Raji (cell line): ENCODE measurements around the gene ITFG1.

Source experiments
- POLR2A ChIP-seq: IDR thresholded peaks from 2 replicates; pipeline ENCODE4 v1.6.1; 2011; ENCODE audit warnings: low read depth, low read length, control low read depth; ENCODE audit not compliant: insufficient read depth

ITFG1 gene

GRCh38 chr16:47449788-47450187 lies 11.1 kb downstream of the ITFG1 start:
- no peak for TF ChIP-seq POLR2A

GRCh38 chr16:47448830-47449575 lies 11.9 kb downstream of the ITFG1 start:
- no peak for TF ChIP-seq POLR2A

GRCh38 chr16:47446431-47446830 lies 14.4 kb downstream of the ITFG1 start:
- no peak for TF ChIP-seq POLR2A

GRCh38 chr16:47431960-47432359 lies 28.9 kb downstream of the ITFG1 start:
- no peak for TF ChIP-seq POLR2A

- TF ChIP-seq POLR2A: no peak
Observed at GRCh38 chr16:47426806-47427205, 34.1 kb downstream of the ITFG1 start.

- TF ChIP-seq POLR2A: no peak
Observed at GRCh38 chr16:47424846-47425245, 36.0 kb downstream of the ITFG1 start.

- TF ChIP-seq POLR2A: no peak
Observed at GRCh38 chr16:47416869-47417268, 44.0 kb downstream of the ITFG1 start.

GRCh38 chr16:47413041-47413440 lies 47.8 kb downstream of the ITFG1 start:
- TF ChIP-seq POLR2A: no peak

GRCh38 chr16:47408491-47408890 lies 52.4 kb downstream of the ITFG1 start:
- TF ChIP-seq POLR2A: no peak

GRCh38 chr16:47395733-47396498 lies 64.9 kb downstream of the ITFG1 start:
- TF ChIP-seq POLR2A: no peak

GRCh38 chr16:47392081-47392480 lies 68.8 kb downstream of the ITFG1 start:
- no peak for TF ChIP-seq POLR2A

GRCh38 chr16:47388705-47389104 lies 72.2 kb downstream of the ITFG1 start:
- TF ChIP-seq POLR2A: no peak

GRCh38 chr16:47387026-47387734 lies 73.7 kb downstream of the ITFG1 start:
- no peak for TF ChIP-seq POLR2A

- no peak for TF ChIP-seq POLR2A
Observed at GRCh38 chr16:47386201-47386718, 74.6 kb downstream of the ITFG1 start.

GRCh38 chr16:47382362-47382761 lies 78.5 kb downstream of the ITFG1 start:
- TF ChIP-seq POLR2A: no peak
